Left ventricle myocardium inferior (tissue), 1 donor: ENCODE results near the gene TLCD2. TPM values are rescaled to one million over a fixed set of nuclear protein-coding genes. Genes with fewer than 3 reads are reported as not detected.

Source experiments
- DNase-seq: peaks from one replicate; pipeline ENCODE4 v3.0.0-alpha.2; 2020
- H3K27ac ChIP-seq: fragments of 200-600 bp; replicated peaks from 2 replicates; pipeline ENCODE4 v1.8.0; 2021
- H3K27me3 ChIP-seq: fragments of 200-600 bp; 2 replicates; pipeline ENCODE4 v1.8.0; 2021; ENCODE audit warnings: low read depth
- H3K36me3 ChIP-seq: fragments of 200-600 bp; 2 replicates; pipeline ENCODE4 v1.8.0; 2021
- H3K4me1 ChIP-seq: fragments of 200-600 bp; 2 replicates; pipeline ENCODE4 v1.8.0; 2021
- H3K4me3 ChIP-seq: fragments of 200-600 bp; 2 replicates; pipeline ENCODE4 v1.8.0; 2021; ENCODE audit warnings: mild to moderate bottlenecking, moderate library complexity
- H3K9me3 ChIP-seq: fragments of 200-600 bp; replicated peaks from 2 replicates; pipeline ENCODE4 v1.8.0; 2021
- CTCF ChIP-seq: fragments of 200-600 bp; IDR thresholded peaks from 2 replicates; pipeline ENCODE4 v1.8.0; 2021; ENCODE audit warnings: antibody characterized with exemption, mild to moderate bottlenecking, borderline replicate concordance
- intact Hi-C: fragments of 100-400 bp; cut with micrococcal nuclease; formaldehyde crosslinking; loops from one replicate; pipeline ENCODE4 v1.11.0; 2022
- total RNA-seq: library from RNA; stranded (reverse); fragmentation: NEBNext Ultra II Directional; extraction: Animal tissue kit (Norgen Biotek cat#: 25700); gene quantifications from one replicate; pipeline ENCODE4 v1.2.1, GENCODE V29; 2021
- donor health status: DM: no; HTN: yes; CAD: no; lungs with severe emphysema.

Gene TLCD2
- total RNA-seq, 1 donor from 2014 or later, result 1.8 TPM

- H3K9me3 ChIP-seq, result no peaks in the 10 kb centered on the region
- no peaks in the 10 kb centered on the region for H3K27me3 ChIP-seq
- H3K27ac ChIP-seq, result peak overlapping the region; percentile 100
- peaks cover 30% of the 10 kb centered on the region for H3K36me3 ChIP-seq
- peak overlapping the region; percentile 95 for H3K4me3 ChIP-seq
- intact Hi-C loops, result no loop called here
- H3K4me1 ChIP-seq, result peaks cover 74% of the 10 kb centered on the region
- no peak for TF ChIP-seq CTCF
- peak; percentile 100 for DNase-seq
Observed at GRCh38 chr17:1716076-1716911, 6.1 kb upstream of the TLCD2 start.

GRCh38 chr17:1715803-1716075 lies 5.6 kb upstream of the TLCD2 start:
- Histone ChIP-seq H3K27me3 (no peaks in the 10 kb centered on the region), H3K36me3 (peaks cover 35% of the 10 kb centered on the region), H3K4me1 (peaks cover 74% of the 10 kb centered on the region), H3K9me3 (no peaks in the 10 kb centered on the region), H3K27ac (peak overlapping the region; percentile 100), H3K4me3 (peak overlapping the region; percentile 95)
- intact Hi-C loops, result no loop called here
- DNase-seq, result no peak
- no peak for TF ChIP-seq CTCF

GRCh38 chr17:1714980-1715802 lies 5.0 kb upstream of the TLCD2 start:
- H3K4me3 ChIP-seq, result peak overlapping the region; percentile 95
- DNase-seq, result peak; percentile 94
- no peak for TF ChIP-seq CTCF
- no peaks in the 10 kb centered on the region for H3K9me3 ChIP-seq
- intact Hi-C loops, result no loop called here
- peak overlapping the region; percentile 100 for H3K27ac ChIP-seq
- H3K27me3 ChIP-seq, result no peaks in the 10 kb centered on the region
- peaks cover 74% of the 10 kb centered on the region for H3K4me1 ChIP-seq
- peaks cover 35% of the 10 kb centered on the region for H3K36me3 ChIP-seq

- intact Hi-C loops, result no loop called here
Observed at GRCh38 chr17:1714427-1714979, 4.3 kb upstream of the TLCD2 start.

More at GRCh38 chr17:1714427-1714979, 4.3 kb upstream of the TLCD2 start:
- Histone ChIP-seq H3K36me3 (peaks cover 35% of the 10 kb centered on the region), H3K4me1 (peaks cover 81% of the 10 kb centered on the region), H3K27ac (peak overlapping the region; percentile 100), H3K4me3 (peak overlapping the region; percentile 95), H3K27me3 (no peaks in the 10 kb centered on the region), H3K9me3 (no peaks in the 10 kb centered on the region)
- peak; percentile 99 for DNase-seq
- no peak for TF ChIP-seq CTCF
